Measurements from ENCODE around the gene INPP1. TPM values are rescaled to one million over a fixed set of nuclear protein-coding genes. Genes with fewer than 3 reads are reported as not detected.
A peak's percentile ranks its signal among the peaks of the same experiment; 100 is the strongest.

Gene INPP1
- total RNA-seq, 1 experiment from 2014 or later, result 4.3 TPM

DNA sequence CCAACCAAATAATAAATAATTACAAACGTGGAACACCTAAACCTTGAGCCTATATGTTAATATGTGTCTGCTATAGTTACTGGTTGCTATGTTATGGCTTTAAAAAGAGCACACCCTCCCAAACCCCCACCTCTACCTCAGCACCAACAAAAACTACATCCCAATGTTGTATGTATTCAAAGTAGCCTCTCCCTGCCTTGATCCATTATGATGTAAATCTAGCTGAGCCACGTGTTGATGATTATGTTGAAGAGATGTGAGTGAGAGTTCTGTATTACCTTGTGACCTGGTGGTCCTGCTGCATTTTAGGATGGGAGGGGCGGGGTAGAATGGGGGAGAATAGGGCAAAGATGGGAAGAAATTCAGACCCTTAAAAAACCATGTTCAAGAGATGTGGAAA, 69.6 kb downstream of the INPP1 start:
- H3K23me2 ChIP-seq (ENCODE audit: insufficient read length, low read depth, low read length, poor library complexity, severe bottlenecking), result no peaks in the 10 kb centered on the region
- TF ChIP-seq, protein P1, sequence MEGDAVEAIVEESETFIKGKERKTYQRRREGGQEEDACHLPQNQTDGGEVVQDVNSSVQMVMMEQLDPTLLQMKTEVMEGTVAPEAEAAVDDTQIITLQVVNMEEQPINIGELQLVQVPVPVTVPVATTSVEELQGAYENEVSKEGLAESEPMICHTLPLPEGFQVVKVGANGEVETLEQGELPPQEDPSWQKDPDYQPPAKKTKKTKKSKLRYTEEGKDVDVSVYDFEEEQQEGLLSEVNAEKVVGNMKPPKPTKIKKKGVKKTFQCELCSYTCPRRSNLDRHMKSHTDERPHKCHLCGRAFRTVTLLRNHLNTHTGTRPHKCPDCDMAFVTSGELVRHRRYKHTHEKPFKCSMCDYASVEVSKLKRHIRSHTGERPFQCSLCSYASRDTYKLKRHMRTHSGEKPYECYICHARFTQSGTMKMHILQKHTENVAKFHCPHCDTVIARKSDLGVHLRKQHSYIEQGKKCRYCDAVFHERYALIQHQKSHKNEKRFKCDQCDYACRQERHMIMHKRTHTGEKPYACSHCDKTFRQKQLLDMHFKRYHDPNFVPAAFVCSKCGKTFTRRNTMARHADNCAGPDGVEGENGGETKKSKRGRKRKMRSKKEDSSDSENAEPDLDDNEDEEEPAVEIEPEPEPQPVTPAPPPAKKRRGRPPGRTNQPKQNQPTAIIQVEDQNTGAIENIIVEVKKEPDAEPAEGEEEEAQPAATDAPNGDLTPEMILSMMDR (conservative IDR thresholded peaks at IDR 0.05), result no peak
- no peaks in the 10 kb centered on the region for H3K79me1 ChIP-seq (ENCODE audit: insufficient read depth, low read depth, low read length, poor library complexity, severe bottlenecking)
- H3K27ac ChIP-seq (ENCODE audit: insufficient read length, low read depth, low read length), result no peak overlapping the region
- no peak overlapping the region for H2BK15ac ChIP-seq (ENCODE audit: low read depth, low read length)
- Mint-ChIP-seq H3K27ac (no peak overlapping the region), H3K36me3 (ENCODE audit: insufficient read depth in 1 of 3, low read depth in 3 of 3) (no peaks in the 10 kb centered on the region), H3K9me3 (no peaks in the 10 kb centered on the region), H3K27me3 (ENCODE audit: low read depth) (peaks cover 20% of the 10 kb centered on the region), H3K4me1 (peaks cover 20 to 21% of the 10 kb centered on the region in 2 experiments), H3K4me3 (peak overlapping the region in 1 of 2 experiments; percentile 7; a peak in 2 of 5 replicates)
- no peak overlapping the region for H4K91ac ChIP-seq (ENCODE audit: insufficient read length, low read depth, low read length)
- no peak overlapping the region for H2AFZ ChIP-seq (ENCODE audit: low read length)
- H3T11ph ChIP-seq (ENCODE audit: low read length), result no peak overlapping the region
- peaks cover 6% of the 10 kb centered on the region; the same call in 1 of the 2 replicates for H3K4me1 ChIP-seq (ENCODE audit: insufficient read depth, low read length)
- no peak overlapping the region for H3K4ac ChIP-seq (ENCODE audit: low read depth, low read length)
- no peaks in the 10 kb centered on the region; the same call in 1 of the 2 replicates for H3K27me3 ChIP-seq (ENCODE audit: insufficient read depth, low read length)
- H3K79me2 ChIP-seq (ENCODE audit: insufficient read depth, low read length), result no peaks in the 10 kb centered on the region
- H3K9me3 ChIP-seq (ENCODE audit: control insufficient read depth, low read depth, low read length), result no peaks in the 10 kb centered on the region
- H2BK120ac ChIP-seq (ENCODE audit: low read depth, low read length, poor library complexity, severe bottlenecking), result no peak overlapping the region
- H3K4me2 ChIP-seq (ENCODE audit: insufficient read depth, insufficient read length, low read length), result no peak overlapping the region
- H4K8ac ChIP-seq (replicated peaks; ENCODE audit: insufficient read length, low read depth, low read length), result no peak overlapping the region
- no peak overlapping the region for H2BK20ac ChIP-seq (ENCODE audit: low read depth, low read length, poor library complexity, severe bottlenecking)
- H2AK5ac ChIP-seq (ENCODE audit: insufficient read length, low read length), result no peak overlapping the region
- no peak overlapping the region for H3K14ac ChIP-seq (ENCODE audit: insufficient read depth, low read length)
- no peaks in the 10 kb centered on the region for H4K20me1 ChIP-seq (ENCODE audit: control insufficient read depth, insufficient read depth, insufficient read length)
- H2BK5ac ChIP-seq (ENCODE audit: insufficient read length, low read length), result no peak overlapping the region
- H3K18ac ChIP-seq (ENCODE audit: insufficient read length, low read depth, low read length), result no peak overlapping the region
- H3K56ac ChIP-seq (ENCODE audit: insufficient read length, low read depth, low read length), result no peak overlapping the region
- no peak for DNase-seq
- no CpG with 5 or more reads among the region's 3 CpGs for WGBS (ENCODE audit: extremely low coverage, insufficient read length, low lambda C conversion rate)
- no peak overlapping the region for H2BK12ac ChIP-seq (ENCODE audit: insufficient read length, low read depth, low read length)
- no peak overlapping the region for H3K23ac ChIP-seq (ENCODE audit: insufficient read length, low read depth, low read length)
- H3K9ac ChIP-seq (ENCODE audit: extremely low read depth, insufficient read length, low read length), result no peak overlapping the region
- no peak overlapping the region for H4K5ac ChIP-seq (ENCODE audit: insufficient read length, low read depth, low read length)

All from H9 (cell line).